Gastroesophageal sphincter (tissue), 3 donors: ENCODE results near the gene TEDC2.

Experiments used
- CTCF ChIP-seq, 4 experiments: fragments of 200-600 bp in 2 of 4; fragments of 450-650 bp in 2 of 4; sonication (generic) in 1 of 4; IDR thresholded peaks; one replicate each; pipeline ENCODE4 v1.5.1; 2017 to 2019; ENCODE audit warnings: antibody characterized with exemption in 4 of 4, mild to moderate bottlenecking in 2 of 4, moderate library complexity in 2 of 4
- EP300 ChIP-seq: sonication (generic); formaldehyde crosslinking; IDR thresholded peaks from one replicate; pipeline ENCODE4 v1.6.1; 2017; ENCODE audit warnings: antibody characterized with exemption, mild to moderate bottlenecking
- POLR2AphosphoS5 ChIP-seq: sonication (generic); formaldehyde crosslinking; IDR thresholded peaks from one replicate; pipeline ENCODE4 v1.6.1; 2017; ENCODE audit warnings: antibody characterized with exemption

GRCh38 chr16:2496223-2497115, 36.6 kb downstream of the TEDC2 start:
- TF ChIP-seq CTCF (IDR thresholded peaks at IDR 0.05) (no peak), EP300 (no peak), POLR2AphosphoS5 (no peak)
